HEK293 (cell line): ENCODE results near the gene GSTM4.

ENCODE experiments used
- GLI2 ChIP-seq: fragments of 450-650 bp; formaldehyde crosslinking; IDR thresholded peaks from 2 replicates; pipeline ENCODE4; 2017; ENCODE audit warnings: missing biosample characterization, missing genetic modification characterization, low read depth, borderline replicate concordance
- KLF9 ChIP-seq: fragments of 450-650 bp; formaldehyde crosslinking; IDR thresholded peaks from 2 replicates; pipeline ENCODE4 v1.5.1; 2016; ENCODE audit warnings: missing biosample characterization, missing genetic modification characterization, low read depth
- SETDB1 ChIP-seq: IDR thresholded peaks from one replicate; pipeline ENCODE4 v1.6.1; 2017; ENCODE audit warnings: mild to moderate bottlenecking, low read length, moderate library complexity, mixed read lengths; ENCODE audit not compliant: insufficient read length
- ZNF394 ChIP-seq: fragments of 450-650 bp; formaldehyde crosslinking; IDR thresholded peaks from 2 replicates; pipeline ENCODE4 v1.5.1; 2016; ENCODE audit warnings: missing biosample characterization, missing genetic modification characterization, mild to moderate bottlenecking, moderate library complexity, borderline replicate concordance
- ZNF670 ChIP-seq: fragments of 450-650 bp; formaldehyde crosslinking; IDR thresholded peaks from 2 replicates; pipeline ENCODE4 v1.5.1; 2016; ENCODE audit warnings: missing biosample characterization, missing genetic modification characterization, low read depth
- TF ChIP-seq, protein P1 (sequence below): fragments of 450-650 bp; formaldehyde crosslinking; IDR thresholded peaks from 2 replicates; pipeline ENCODE4 v1.5.1; 2016; ENCODE audit warnings: missing biosample characterization, missing genetic modification characterization

DNA sequence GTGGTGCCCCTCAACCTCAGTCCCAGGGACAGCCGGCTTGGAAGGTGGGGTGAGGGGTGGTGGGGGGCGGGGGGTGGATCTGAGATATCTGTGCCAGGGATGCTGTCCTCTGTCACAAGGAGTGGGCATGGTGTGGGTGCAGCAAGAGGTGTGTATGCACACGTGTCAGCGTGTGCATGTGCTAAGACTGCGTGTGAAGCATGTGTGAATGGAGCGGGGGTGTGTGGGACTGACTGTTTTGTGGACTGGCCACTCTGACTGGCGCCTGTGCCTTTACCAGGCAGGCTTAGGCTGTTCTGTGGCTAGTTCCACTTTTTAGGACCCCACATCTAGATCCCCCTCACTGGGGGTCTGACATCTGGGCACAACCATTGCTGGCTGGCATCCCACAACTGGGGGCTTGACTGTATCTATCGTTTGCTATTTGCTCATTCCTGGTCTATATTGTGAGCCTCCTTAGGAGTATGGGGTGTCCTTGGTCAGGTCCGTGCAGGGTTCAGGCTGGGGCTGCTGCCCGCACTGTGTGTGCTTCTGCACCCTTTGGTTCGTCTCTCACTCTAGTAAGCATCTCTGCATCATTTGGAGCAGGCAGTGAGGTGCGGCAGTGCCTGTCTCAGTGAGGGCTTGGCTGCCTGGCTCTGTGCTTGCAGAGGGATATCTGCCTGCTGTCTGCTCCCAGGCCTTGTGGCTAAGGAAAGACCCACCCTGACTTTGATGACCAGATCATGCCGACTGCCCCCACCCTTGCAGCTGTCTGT, 34.3 kb upstream of the GSTM4 start:
- TF ChIP-seq KLF9, result no peak
- TF ChIP-seq, protein P1, sequence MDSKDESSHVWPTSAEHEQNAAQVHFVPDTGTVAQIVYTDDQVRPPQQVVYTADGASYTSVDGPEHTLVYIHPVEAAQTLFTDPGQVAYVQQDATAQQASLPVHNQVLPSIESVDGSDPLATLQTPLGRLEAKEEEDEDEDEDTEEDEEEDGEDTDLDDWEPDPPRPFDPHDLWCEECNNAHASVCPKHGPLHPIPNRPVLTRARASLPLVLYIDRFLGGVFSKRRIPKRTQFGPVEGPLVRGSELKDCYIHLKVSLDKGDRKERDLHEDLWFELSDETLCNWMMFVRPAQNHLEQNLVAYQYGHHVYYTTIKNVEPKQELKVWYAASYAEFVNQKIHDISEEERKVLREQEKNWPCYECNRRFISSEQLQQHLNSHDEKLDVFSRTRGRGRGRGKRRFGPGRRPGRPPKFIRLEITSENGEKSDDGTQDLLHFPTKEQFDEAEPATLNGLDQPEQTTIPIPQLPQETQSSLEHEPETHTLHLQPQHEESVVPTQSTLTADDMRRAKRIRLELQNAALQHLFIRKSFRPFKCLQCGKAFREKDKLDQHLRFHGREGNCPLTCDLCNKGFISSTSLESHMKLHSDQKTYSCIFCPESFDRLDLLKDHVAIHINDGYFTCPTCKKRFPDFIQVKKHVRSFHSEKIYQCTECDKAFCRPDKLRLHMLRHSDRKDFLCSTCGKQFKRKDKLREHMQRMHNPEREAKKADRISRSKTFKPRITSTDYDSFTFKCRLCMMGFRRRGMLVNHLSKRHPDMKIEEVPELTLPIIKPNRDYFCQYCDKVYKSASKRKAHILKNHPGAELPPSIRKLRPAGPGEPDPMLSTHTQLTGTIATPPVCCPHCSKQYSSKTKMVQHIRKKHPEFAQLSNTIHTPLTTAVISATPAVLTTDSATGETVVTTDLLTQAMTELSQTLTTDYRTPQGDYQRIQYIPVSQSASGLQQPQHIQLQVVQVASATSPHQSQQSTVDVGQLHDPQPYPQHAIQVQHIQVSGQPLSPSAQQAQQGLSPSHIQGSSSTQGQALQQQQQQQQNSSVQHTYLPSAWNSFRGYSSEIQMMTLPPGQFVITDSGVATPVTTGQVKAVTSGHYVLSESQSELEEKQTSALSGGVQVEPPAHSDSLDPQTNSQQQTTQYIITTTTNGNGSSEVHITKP, result no peak
- TF ChIP-seq GLI2 (tag by site-specific recombination), result no peak
- TF ChIP-seq ZNF394 (tag by site-specific recombination), result no peak
- TF ChIP-seq SETDB1, result no peak
- no peak for TF ChIP-seq ZNF670
